ENCODE measurements around the gene UNC79.

UNC79 gene

GRCh38 chr14:93757206-93757605 is 326.5 kb downstream of the UNC79 start (continued):
- TF ChIP-seq, protein P1, sequence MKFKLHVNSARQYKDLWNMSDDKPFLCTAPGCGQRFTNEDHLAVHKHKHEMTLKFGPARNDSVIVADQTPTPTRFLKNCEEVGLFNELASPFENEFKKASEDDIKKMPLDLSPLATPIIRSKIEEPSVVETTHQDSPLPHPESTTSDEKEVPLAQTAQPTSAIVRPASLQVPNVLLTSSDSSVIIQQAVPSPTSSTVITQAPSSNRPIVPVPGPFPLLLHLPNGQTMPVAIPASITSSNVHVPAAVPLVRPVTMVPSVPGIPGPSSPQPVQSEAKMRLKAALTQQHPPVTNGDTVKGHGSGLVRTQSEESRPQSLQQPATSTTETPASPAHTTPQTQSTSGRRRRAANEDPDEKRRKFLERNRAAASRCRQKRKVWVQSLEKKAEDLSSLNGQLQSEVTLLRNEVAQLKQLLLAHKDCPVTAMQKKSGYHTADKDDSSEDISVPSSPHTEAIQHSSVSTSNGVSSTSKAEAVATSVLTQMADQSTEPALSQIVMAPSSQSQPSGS (tag by site-specific recombination; IDR thresholded peaks at IDR 0.05; ENCODE audit: low read depth) = no peak
- TF ChIP-seq ZSCAN5A (tag by site-specific recombination; IDR thresholded peaks at IDR 0.05) (no peak), ZNF175 (tag by site-specific recombination; IDR thresholded peaks at IDR 0.05) (no peak)

Data from HEK293 (cell line).